Endothelial cell of umbilical vein (primary cell): ENCODE measurements around the gene PLCH1. TPM values are rescaled to one million over a fixed set of nuclear protein-coding genes. Genes with fewer than 3 reads are reported as not detected.

Experiments used
- BruUV-seq: library from RNA; stranded (reverse); fragments of 400-500 nt; replicated peaks from 2 replicates; lab custom pipeline; 2021; lab: Mats Ljungman, UMichigan
- CTCF ChIA-PET: fragments of 300-600, 350-600 bp; sonication (Branson Sonifier 250); formaldehyde crosslinking; loops from one replicate; lab custom pipeline; 2021; ENCODE audit warnings: antibody characterized with exemption, inconsistent platforms; lab: Charles Lee
- POLR2A ChIA-PET: fragments of 300-600, 350-600 bp; sonication (Branson Sonifier 250); formaldehyde crosslinking; loops from one replicate; lab custom pipeline; 2021; ENCODE audit warnings: antibody characterized with exemption, inconsistent platforms; lab: Charles Lee
- DNase-seq: peaks from one replicate; pipeline ENCODE4 v3.0.0-alpha.2; 2011; ENCODE audit warnings: low read depth, low spot score
- FAIRE-seq: peaks from 2 replicates; lab custom pipeline; 2011; peaks lifted over from hg19 to GRCh38; lab: Jason Lieb, UNC
- H2AFZ ChIP-seq: 2 replicates; pipeline ENCODE4 v1.6.0; 2012; ENCODE audit warnings: low read depth, low read length, control low read depth, inconsistent platforms
- H3K27ac ChIP-seq: 2 replicates; pipeline ENCODE4 v1.5.1; 2011; ENCODE audit warnings: low read depth, mild to moderate bottlenecking, control low read depth, low read length, moderate library complexity; ENCODE audit not compliant: insufficient read depth
- H3K27me3 ChIP-seq, 2 experiments: 2 replicates each; pipeline versions ENCODE4 v1.6.0 to v1.6.1; 2011; ENCODE audit warnings: low read length in 2 of 2, mixed read lengths in 1 of 2; ENCODE audit not compliant: control insufficient read depth in 2 of 2, insufficient read depth in 2 of 2
- H3K36me3 ChIP-seq, 2 experiments: 2 replicates in 1 of 2; 3 replicates in 1 of 2; pipeline ENCODE4 v1.5.1; 2011; ENCODE audit warnings: low read length in 2 of 2, mild to moderate bottlenecking in 1 of 2, moderate library complexity in 1 of 2; ENCODE audit not compliant: control insufficient read depth in 2 of 2, insufficient read depth in 2 of 2; ENCODE audit errors: extremely low read depth in 1 of 2
- H3K4me1 ChIP-seq: 3 replicates; pipeline ENCODE4 v1.5.1; 2011; ENCODE audit warnings: mild to moderate bottlenecking, low read length; ENCODE audit not compliant: control insufficient read depth, insufficient read depth; ENCODE audit errors: extremely low read depth
- H3K4me2 ChIP-seq: 2 replicates; pipeline ENCODE4 v1.6.1; 2011; ENCODE audit warnings: low read length, control low read depth, mixed read lengths; ENCODE audit not compliant: insufficient read depth
- H3K4me3 ChIP-seq, 3 experiments: fragments of 200-600 bp in 1 of 3; sonication (generic), shearing (Covaris generic) in 1 of 3; replicated peaks in 1 of 3; 2 replicates each; pipeline ENCODE4 v1.5.1; 2011 to 2016; ENCODE audit warnings: control low read depth in 3 of 3, low read length in 3 of 3, mild to moderate bottlenecking in 2 of 3, inconsistent platforms in 1 of 3, low read depth in 1 of 3, moderate library complexity in 1 of 3; ENCODE audit not compliant: insufficient read depth in 1 of 3
- H3K79me2 ChIP-seq: 2 replicates; pipeline ENCODE4 v1.6.0; 2012; ENCODE audit warnings: low read length, inconsistent platforms; ENCODE audit not compliant: control insufficient read depth, insufficient read depth
- H3K9ac ChIP-seq: replicated peaks from 2 replicates; pipeline ENCODE3; 2011; ENCODE audit warnings: low read length, control low read depth; ENCODE audit not compliant: insufficient read depth; ENCODE audit errors: extremely low read depth
- H3K9me1 ChIP-seq: replicated peaks from 3 replicates; pipeline ENCODE4 v1.6.0; 2011; ENCODE audit warnings: mild to moderate bottlenecking, low read length; ENCODE audit not compliant: control insufficient read depth, insufficient read depth; ENCODE audit errors: extremely low read depth
- H3K9me3 ChIP-seq: replicated peaks from 2 replicates; pipeline ENCODE4 v1.5.1; 2012; ENCODE audit warnings: low read length, inconsistent platforms; ENCODE audit not compliant: control insufficient read depth, insufficient read depth
- H4K20me1 ChIP-seq: replicated peaks from 2 replicates; pipeline ENCODE3; 2011; ENCODE audit warnings: mild to moderate bottlenecking, low read length; ENCODE audit not compliant: control insufficient read depth, insufficient read depth; ENCODE audit errors: extremely low read depth
- CTCF ChIP-seq, 2 donors: IDR thresholded peaks; 1 replicate in 1 of 2; 2 replicates in 1 of 2; pipeline ENCODE4 v1.5.1; 2011; ENCODE audit warnings: low read length in 2 of 2, mild to moderate bottlenecking in 2 of 2, moderate library complexity in 2 of 2, control low read depth in 1 of 2, inconsistent platforms in 1 of 2, low read depth in 1 of 2; ENCODE audit not compliant: insufficient read depth in 1 of 2; ENCODE audit errors: extremely low read depth in 1 of 2
- EZH2 ChIP-seq: IDR thresholded peaks from 2 replicates; pipeline ENCODE4 v1.6.1; 2012; ENCODE audit warnings: borderline replicate concordance, low read depth, mild to moderate bottlenecking, moderate library complexity, low read length, inconsistent platforms; ENCODE audit not compliant: severe bottlenecking
- FOS ChIP-seq: IDR thresholded peaks from 2 replicates; pipeline ENCODE4 v1.6.1; 2011; ENCODE audit warnings: mild to moderate bottlenecking, low read length, moderate library complexity, borderline replicate concordance; ENCODE audit not compliant: insufficient read depth
- GATA2 ChIP-seq: IDR thresholded peaks from 2 replicates; pipeline ENCODE4 v1.7.0; 2011; ENCODE audit warnings: low read depth, mild to moderate bottlenecking, moderate library complexity, mixed read lengths, low read length; ENCODE audit not compliant: insufficient read length, insufficient read depth
- JUN ChIP-seq: IDR thresholded peaks from 2 replicates; pipeline ENCODE4 v1.6.1; 2011; ENCODE audit warnings: borderline replicate concordance, low read depth; ENCODE audit not compliant: insufficient read length, insufficient read depth
- MAX ChIP-seq: IDR thresholded peaks from 2 replicates; pipeline ENCODE4 v1.6.1; 2011; ENCODE audit not compliant: insufficient read depth, insufficient read length
- MYC ChIP-seq: IDR thresholded peaks from one replicate; pipeline ENCODE4 v1.6.1; 2011; ENCODE audit warnings: mild to moderate bottlenecking, low read depth, low read length
- POLR2A ChIP-seq: IDR thresholded peaks from 2 replicates; pipeline ENCODE4 v1.6.1; 2012; ENCODE audit warnings: low read depth, mild to moderate bottlenecking, control low read depth, low read length
- POLR2AphosphoS5 ChIP-seq: IDR thresholded peaks from 2 replicates; pipeline ENCODE4 v1.6.1; 2012; ENCODE audit warnings: low read depth, mild to moderate bottlenecking, control low read depth, low read length, moderate library complexity; ENCODE audit not compliant: insufficient read depth
- dilution Hi-C: fragments of 300-500 bp; cut with MboI; formaldehyde crosslinking; loops from one replicate; pipeline ENCODE4 v1.15.0; 2019; ENCODE audit warnings: low sequenced_read_pairs; ENCODE audit not compliant: extremely low pct_ligation_motif_present
- intact Hi-C: fragments of 100-400 bp; cut with micrococcal nuclease; formaldehyde crosslinking; loops from one replicate; pipeline ENCODE4 v1.10.0; 2022
- polyA plus RNA-seq, 4 experiments: library from polyadenylated mRNA; depleted of rRNA in 3 of 4; stranded (reverse) in 3 of 4; unstranded in 1 of 4; fragments of >200 nt; gene quantifications; 2 replicates each; pipeline versions ENCODE4 v1.2.1 to v1.2.3, GENCODE V29; 2011 to 2012; ENCODE audit warnings: missing spikeins in 1 of 4
- total RNA-seq: library from RNA; stranded (reverse); gene quantifications from 2 replicates; pipeline ENCODE4 v1.2.3, GENCODE V29; 2021

The PLCH1 gene
- total and polyA plus RNA-seq, 2 donors (not counting 3 experiments of a cell fraction or from before 2014, with no cell fraction given), result 0.03 TPM; not detected in 1

GRCh38 chr3:155553326-155553725 is 191.5 kb downstream of the PLCH1 start:
- TF ChIP-seq GATA2 (no peak), FOS (no peak), POLR2AphosphoS5 (no peak), POLR2A (no peak), MAX (no peak), MYC (no peak), CTCF (IDR thresholded peaks at IDR 0.05; ENCODE audit: extremely low read depth in 1 of 2, insufficient read depth in 1 of 2, low read depth in 1 of 2, low read length in 2 of 2) (no peak), JUN (no peak), EZH2 (no peak)

More at GRCh38 chr3:155553326-155553725, 191.5 kb downstream of the PLCH1 start:
- no peaks in the 10 kb centered on the region for H3K4me1 ChIP-seq
- H3K9me3 ChIP-seq, result no peaks in the 10 kb centered on the region
- H3K9ac ChIP-seq, result no peak overlapping the region
- H3K9me1 ChIP-seq, result no peaks in the 10 kb centered on the region
- no TSS peak for BruUV-seq
- DNase-seq, result no peak
- dilution Hi-C loops, result no loop called here
- H4K20me1 ChIP-seq, result no peaks in the 10 kb centered on the region
- no peak overlapping the region for H3K4me3 ChIP-seq
- H3K27ac ChIP-seq, result no peak overlapping the region
- ChIA-PET CTCF (no interaction called here), POLR2A (no interaction called here)
- intact Hi-C loops, result no loop called here
- H3K4me2 ChIP-seq, result no peak overlapping the region
- H2AFZ ChIP-seq, result no peak overlapping the region
- no peak for FAIRE-seq
- no peaks in the 10 kb centered on the region for H3K27me3 ChIP-seq
- no peaks in the 10 kb centered on the region for H3K36me3 ChIP-seq
- no peaks in the 10 kb centered on the region for H3K79me2 ChIP-seq
